HG03439 (cell line): Measurements from ENCODE around the gene HSPB1.
"Not testable (repeated sequence)": the region's sequence is repeated elsewhere in the genome, so short reads cannot be mapped to it uniquely, and the experiment has no call there.

ENCODE experiments used
- ATAC-seq: cut with Tn5 transposase; IDR thresholded peaks from one replicate; pipeline ENCODE4 v1.9.1; 2021; ENCODE audit warnings: mild to moderate bottlenecking, moderate library complexity; ENCODE audit not compliant: unreplicated experiment

HSPB1 gene

GRCh38 chr7:76302347-76303201, at the start of gene HSPB1:
TSS of gene HSPB1 (plus strand) at chr7:76302673. CDS start at chr7:76302713, 40 bp downstream.
- peak; percentile 47 for ATAC-seq

GRCh38 chr7:76254781-76255180, 47.7 kb upstream of the HSPB1 start:
- no peak for ATAC-seq

GRCh38 chr7:76257973-76258372, 44.5 kb upstream of the HSPB1 start:
- no peak for ATAC-seq

- no peak for ATAC-seq
These were observed 43.1 kb upstream of the HSPB1 start for GRCh38 chr7:76259124-76260093.

GRCh38 chr7:76260171-76260703, 42.2 kb upstream of the HSPB1 start:
- ATAC-seq = no peak

- ATAC-seq = no peak
These were observed 41.1 kb upstream of the HSPB1 start for GRCh38 chr7:76261329-76261728.

- ATAC-seq = no peak
These were observed 40.5 kb upstream of the HSPB1 start for GRCh38 chr7:76261931-76262330.

GRCh38 chr7:76262683-76263402, 39.6 kb upstream of the HSPB1 start:
- no peak for ATAC-seq

- no peak for ATAC-seq
These were observed 37.2 kb upstream of the HSPB1 start for GRCh38 chr7:76265299-76265698.

GRCh38 chr7:76267107-76267893, 35.2 kb upstream of the HSPB1 start:
- ATAC-seq = no peak

- ATAC-seq = no peak
These were observed 34.6 kb upstream of the HSPB1 start for GRCh38 chr7:76267894-76268183.

- ATAC-seq = no peak
These were observed 34.1 kb upstream of the HSPB1 start for GRCh38 chr7:76268376-76268775.

GRCh38 chr7:76269895-76270294, 32.6 kb upstream of the HSPB1 start:
- ATAC-seq = no peak

GRCh38 chr7:76271384-76271783, 31.1 kb upstream of the HSPB1 start:
- not testable (repeated sequence) for ATAC-seq

- ATAC-seq = no peak
These were observed 30.3 kb upstream of the HSPB1 start for GRCh38 chr7:76272142-76272541.

- ATAC-seq = no peak
These were observed 29.5 kb upstream of the HSPB1 start for GRCh38 chr7:76272851-76273497.

- ATAC-seq = no peak
These were observed 29.0 kb upstream of the HSPB1 start for GRCh38 chr7:76273503-76273902.

GRCh38 chr7:76278540-76278939, 23.9 kb upstream of the HSPB1 start:
- no peak for ATAC-seq

- ATAC-seq = no peak
These were observed 22.1 kb upstream of the HSPB1 start for GRCh38 chr7:76280408-76280807.
